Trophoblast cell (in vitro differentiated cells and primary cell): Measurements from ENCODE around the gene RFX1.
"Not testable (repeated sequence)": the region's sequence is repeated elsewhere in the genome, so short reads cannot be mapped to it uniquely, and the experiment has no call there.

Experiments
- DNase-seq, 2 donors: peaks; one replicate each; pipeline ENCODE4 v3.0.0-alpha.2; 2016
- H2AFZ ChIP-seq: 2 replicates; pipeline ENCODE4 v1.6.1; 2013; ENCODE audit warnings: low read length, moderate library complexity, mild to moderate bottlenecking; ENCODE audit not compliant: insufficient read depth, poor library complexity
- H2AK5ac ChIP-seq: 2 replicates; pipeline ENCODE4 v1.6.1; 2013; ENCODE audit warnings: mild to moderate bottlenecking, low read length
- H2BK120ac ChIP-seq: 2 replicates; pipeline ENCODE4 v1.6.1; 2013; ENCODE audit warnings: low read length, mild to moderate bottlenecking, moderate library complexity; ENCODE audit not compliant: insufficient read depth, poor library complexity
- H2BK12ac ChIP-seq: 2 replicates; pipeline ENCODE4 v1.6.1; 2013; ENCODE audit warnings: mild to moderate bottlenecking, low read length, moderate library complexity
- H2BK5ac ChIP-seq: 2 replicates; pipeline ENCODE4 v1.6.1; 2013; ENCODE audit warnings: low read length, low read depth, moderate library complexity, mild to moderate bottlenecking; ENCODE audit not compliant: poor library complexity
- H3K14ac ChIP-seq: 2 replicates; pipeline ENCODE4 v1.6.1; 2013; ENCODE audit warnings: mild to moderate bottlenecking, low read length
- H3K18ac ChIP-seq: 2 replicates; pipeline ENCODE4 v1.6.1; 2013; ENCODE audit warnings: mild to moderate bottlenecking, low read length
- H3K23ac ChIP-seq: 2 replicates; pipeline ENCODE4 v1.6.1; 2013; ENCODE audit warnings: low read length
- H3K27ac ChIP-seq: 2 replicates; pipeline ENCODE4 v1.5.1; 2013; ENCODE audit warnings: low read depth, mild to moderate bottlenecking, inconsistent platforms, low read length, moderate library complexity
- H3K27me3 ChIP-seq: 2 replicates; pipeline ENCODE4 v1.6.1; 2013; ENCODE audit warnings: inconsistent platforms, mild to moderate bottlenecking, low read length, moderate library complexity; ENCODE audit not compliant: insufficient read depth
- H3K36me3 ChIP-seq, 2 experiments: 1 replicate in 1 of 2; 2 replicates in 1 of 2; pipeline ENCODE4 v1.6.1; 2013; ENCODE audit warnings: low read length in 2 of 2, mild to moderate bottlenecking in 2 of 2, moderate library complexity in 1 of 2; ENCODE audit not compliant: insufficient read depth in 2 of 2, control insufficient read depth in 1 of 2
- H3K4ac ChIP-seq: 2 replicates; pipeline ENCODE4 v1.6.1; 2013; ENCODE audit warnings: low read depth, mild to moderate bottlenecking, low read length, moderate library complexity
- H3K4me1 ChIP-seq, 2 experiments: 1 replicate in 1 of 2; 2 replicates in 1 of 2; pipeline ENCODE4 v1.6.1; 2013; ENCODE audit warnings: low read length in 2 of 2, mild to moderate bottlenecking in 2 of 2, moderate library complexity in 1 of 2; ENCODE audit not compliant: insufficient read depth in 2 of 2, control insufficient read depth in 1 of 2
- H3K4me2 ChIP-seq: 2 replicates; pipeline ENCODE4 v1.6.1; 2013; ENCODE audit warnings: inconsistent platforms, mild to moderate bottlenecking, low read length, moderate library complexity
- H3K4me3 ChIP-seq: 2 replicates; pipeline ENCODE4 v1.5.1; 2013; ENCODE audit warnings: mild to moderate bottlenecking, low read depth, low read length, inconsistent platforms
- H3K79me1 ChIP-seq: one replicate; pipeline ENCODE4 v1.6.1; 2013; ENCODE audit warnings: low read length
- H3K79me2 ChIP-seq: 2 replicates; pipeline ENCODE4 v1.6.1; 2013; ENCODE audit warnings: low read length, mild to moderate bottlenecking; ENCODE audit not compliant: control insufficient read depth, insufficient read depth, poor library complexity
- H3K9ac ChIP-seq: 2 replicates; pipeline ENCODE4 v1.6.1; 2013; ENCODE audit warnings: mild to moderate bottlenecking, low read length
- H3K9me3 ChIP-seq: 2 replicates; pipeline ENCODE4 v1.6.1; 2013; ENCODE audit warnings: low read depth, mild to moderate bottlenecking, control low read depth, inconsistent platforms, low read length; ENCODE audit not compliant: insufficient read depth
- H4K12ac ChIP-seq: 2 replicates; pipeline ENCODE4 v1.6.1; 2013; ENCODE audit warnings: low read depth, mild to moderate bottlenecking, low read length, moderate library complexity
- H4K8ac ChIP-seq: 2 replicates; pipeline ENCODE4 v1.6.1; 2013; ENCODE audit warnings: low read depth, mild to moderate bottlenecking, low read length, moderate library complexity
- H4K91ac ChIP-seq: one replicate; pipeline ENCODE4 v1.6.1; 2013; ENCODE audit warnings: low read depth, mild to moderate bottlenecking, low read length, moderate library complexity
- WGBS: extraction: QIAGEN DNeasy Blood & Tissue Kit; methylation state at CpG from one replicate; pipeline ENCODE4 v1.1.7; 2013; ENCODE audit warnings: missing lambda C conversion rate; ENCODE audit not compliant: insufficient read length, insufficient coverage; ENCODE audit errors: extremely low coverage; 5-methylcytosine and 5-hydroxymethylcytosine counted together

RFX1 gene

DNA sequence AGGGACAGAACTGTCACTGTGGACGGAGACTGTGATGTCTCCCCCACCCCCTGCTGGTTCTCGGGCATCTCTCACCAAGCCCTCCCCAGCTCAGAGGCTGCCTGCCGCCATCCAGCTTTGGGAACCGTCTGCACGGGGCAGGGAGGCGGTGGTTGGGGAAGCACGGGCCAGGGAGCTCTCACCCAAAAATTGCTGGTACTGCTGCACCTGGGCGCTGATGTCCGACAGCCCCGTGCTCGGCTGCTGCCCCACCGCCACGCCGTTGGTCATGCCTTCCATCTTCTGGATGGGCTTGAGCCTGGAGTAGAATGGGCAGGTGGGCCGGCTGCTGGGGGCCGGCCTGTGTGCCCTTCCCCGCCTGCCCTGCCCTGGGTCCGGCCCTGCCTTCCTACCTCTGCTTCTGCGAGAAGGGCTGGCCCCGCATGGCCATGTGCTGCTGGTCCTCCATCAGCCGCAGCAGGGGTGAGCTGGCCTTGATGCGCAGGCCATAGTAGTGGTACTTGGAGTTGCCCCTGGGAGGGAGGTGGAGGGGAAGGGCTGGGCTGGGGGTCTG is 37.7 kb downstream of the RFX1 start:
- Histone ChIP-seq H3K9ac (no peak overlapping the region), H3K23ac (no peak overlapping the region), H3K18ac (no peak overlapping the region), H4K12ac (no peak overlapping the region), H2BK120ac (no peak overlapping the region), H3K79me2 (no peaks in the 10 kb centered on the region), H2BK12ac (no peak overlapping the region), H2AFZ (no peak overlapping the region), H4K8ac (no peak overlapping the region), H3K4me2 (no peak overlapping the region), H3K14ac (no peak overlapping the region), H3K36me3 (peaks cover 67 to 69% of the 10 kb centered on the region in 2 experiments), H3K27me3 (no peaks in the 10 kb centered on the region), H2BK5ac (no peak overlapping the region), H3K4me1 (no peaks in the 10 kb centered on the region), H3K4me3 (no peak overlapping the region), H4K91ac (no peak overlapping the region), H3K4ac (no peak overlapping the region), H3K79me1 (no peaks in the 10 kb centered on the region), H3K27ac (no peak overlapping the region), H2AK5ac (no peak overlapping the region), H3K9me3 (peaks cover 7% of the 10 kb centered on the region)
- no CpG with 5 or more reads among the region's 22 CpGs for WGBS
- no peak for DNase-seq

- not testable (repeated sequence) for H4K8ac ChIP-seq, H3K27me3 ChIP-seq, H2BK120ac ChIP-seq, H3K27ac ChIP-seq, H2BK5ac ChIP-seq, H2AFZ ChIP-seq, DNase-seq, H3K79me1 ChIP-seq, H3K4me3 ChIP-seq, H2AK5ac ChIP-seq, H3K79me2 ChIP-seq, H3K4me2 ChIP-seq, H4K91ac ChIP-seq, H3K9me3 ChIP-seq, H2BK12ac ChIP-seq, H3K23ac ChIP-seq, H4K12ac ChIP-seq, H3K14ac ChIP-seq, H3K18ac ChIP-seq, H3K4me1 ChIP-seq, H3K4ac ChIP-seq
- peak overlapping the region; percentile 22 for H3K9ac ChIP-seq
- H3K36me3 ChIP-seq: peaks cover 64 to 66% of the 10 kb centered on the region in 2 experiments
- WGBS: no CpG with 5 or more reads among the region's 8 CpGs
Measured at GRCh38 chr19:13967206-13967605, 38.9 kb downstream of the RFX1 start.

GRCh38 chr19:13966684-13967128 is 39.4 kb downstream of the RFX1 start:
- Histone ChIP-seq H3K36me3 (peaks cover 68 to 70% of the 10 kb centered on the region in 2 experiments), H3K14ac (no peak overlapping the region), H3K27me3 (no peaks in the 10 kb centered on the region), H3K27ac (no peak overlapping the region), H3K9me3 (peaks cover 7% of the 10 kb centered on the region), H2AFZ (no peak overlapping the region), H3K9ac (peak overlapping the region; percentile 22), H3K4ac (no peak overlapping the region), H2AK5ac (no peak overlapping the region), H4K12ac (no peak overlapping the region), H3K79me1 (no peaks in the 10 kb centered on the region), H3K4me2 (no peak overlapping the region), H3K4me3 (no peak overlapping the region), H4K91ac (no peak overlapping the region), H3K79me2 (no peaks in the 10 kb centered on the region), H2BK5ac (no peak overlapping the region), H3K4me1 (no peaks in the 10 kb centered on the region), H2BK120ac (no peak overlapping the region), H3K18ac (no peak overlapping the region), H3K23ac (no peak overlapping the region), H4K8ac (no peak overlapping the region), H2BK12ac (no peak overlapping the region)
- WGBS: no CpG with 5 or more reads among the region's 14 CpGs
- no peak for DNase-seq

DNA sequence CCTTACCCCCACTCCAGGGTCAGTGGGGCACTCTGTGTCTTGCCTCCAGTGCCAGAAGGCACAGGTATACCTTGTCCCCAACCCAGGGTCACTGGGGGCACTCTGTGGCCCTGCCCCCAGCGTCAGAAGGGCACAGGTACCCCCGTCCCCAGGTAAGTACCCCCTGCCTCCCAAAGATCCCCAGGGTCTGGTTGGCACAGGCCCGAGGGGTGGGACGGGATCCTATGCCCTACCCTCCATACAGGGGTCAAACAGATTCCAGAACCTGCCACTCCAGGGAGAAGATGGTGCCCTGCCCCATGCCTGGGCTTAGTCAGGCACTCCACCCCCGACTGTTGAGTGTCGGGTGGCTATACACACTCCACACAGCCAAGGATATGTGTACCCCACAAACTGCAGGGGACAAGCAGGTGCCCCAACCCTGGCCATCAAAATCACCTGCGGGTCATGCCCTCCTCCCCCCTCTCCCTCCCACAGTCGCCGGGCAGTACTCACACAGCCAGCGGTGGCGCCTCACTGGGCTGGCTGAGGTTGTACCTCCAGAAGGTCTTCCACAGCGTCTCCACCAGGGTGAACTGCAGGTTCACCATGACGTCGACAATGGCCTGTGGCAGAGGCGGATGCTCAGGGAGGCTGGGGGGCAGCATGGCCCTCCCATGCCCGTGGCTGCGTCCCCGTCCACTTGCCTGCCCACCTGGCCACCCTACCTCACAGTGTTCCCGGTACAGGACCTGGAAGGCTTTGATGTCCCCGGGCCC is 40.0 kb downstream of the RFX1 start:
- Histone ChIP-seq H3K79me1 (no peaks in the 10 kb centered on the region), H3K27ac (no peak overlapping the region), H3K4me2 (no peak overlapping the region), H3K4me3 (no peak overlapping the region), H2BK12ac (no peak overlapping the region), H4K91ac (no peak overlapping the region), H3K36me3 (peaks cover 69 to 75% of the 10 kb centered on the region in 2 experiments), H3K14ac (no peak overlapping the region), H3K23ac (no peak overlapping the region), H3K4me1 (no peaks in the 10 kb centered on the region), H3K9me3 (peaks cover 7% of the 10 kb centered on the region), H3K27me3 (no peaks in the 10 kb centered on the region), H4K8ac (no peak overlapping the region), H4K12ac (no peak overlapping the region), H3K4ac (no peak overlapping the region), H2BK5ac (no peak overlapping the region), H2AK5ac (no peak overlapping the region), H2AFZ (no peak overlapping the region), H3K18ac (no peak overlapping the region), H3K79me2 (no peaks in the 10 kb centered on the region), H3K9ac (no peak overlapping the region), H2BK120ac (no peak overlapping the region)
- no CpG with 5 or more reads among the region's 20 CpGs for WGBS
- DNase-seq: no peak
